Progenitor cell of endocrine pancreas (in vitro differentiated cells): ENCODE measurements around the gene PNPLA4. TPM values are rescaled to one million over a fixed set of nuclear protein-coding genes. Genes with fewer than 3 reads are reported as not detected.

ENCODE experiments used
- DNase-seq: peaks from one replicate; pipeline ENCODE4 v3.0.0; 2021; ENCODE audit warnings: low spot score; ENCODE audit not compliant: unreplicated experiment
- H3K27ac Mint-ChIP-seq: 2 replicates; pipeline ENCODE4 v1.8.0; 2021; ENCODE audit warnings: mild to moderate bottlenecking, moderate library complexity, mixed read lengths
- H3K27me3 Mint-ChIP-seq: 2 replicates; pipeline ENCODE4 v1.8.0; 2021; ENCODE audit warnings: mixed read lengths
- H3K36me3 Mint-ChIP-seq: 2 replicates; pipeline ENCODE4 v1.8.0; 2022; ENCODE audit warnings: mixed read lengths; ENCODE audit not compliant: insufficient read depth
- H3K4me1 Mint-ChIP-seq: 2 replicates; pipeline ENCODE4 v1.8.0; 2021; ENCODE audit warnings: low read depth, mixed read lengths
- H3K4me3 Mint-ChIP-seq: 2 replicates; pipeline ENCODE4 v1.8.0; 2021; ENCODE audit warnings: low read depth, mild to moderate bottlenecking, moderate library complexity, mixed read lengths
- H3K9me3 Mint-ChIP-seq: 2 replicates; pipeline ENCODE4 v1.8.0; 2021; ENCODE audit warnings: low read depth, mixed read lengths
- total RNA-seq: library from RNA; stranded (reverse); gene quantifications from 2 replicates; pipeline ENCODE4 v1.2.1, GENCODE V29; 2021
- TF ChIP-seq, protein P1 (sequence below): fragments of 200-600 bp; sonication (generic); IDR thresholded peaks from one replicate; pipeline ENCODE4 v1.5.0; 2021; ENCODE audit warnings: antibody characterized with exemption, mild to moderate bottlenecking; ENCODE audit not compliant: unreplicated experiment

The PNPLA4 gene
- total RNA-seq, 1 donor from 2014 or later, result 18.1 TPM

DNA sequence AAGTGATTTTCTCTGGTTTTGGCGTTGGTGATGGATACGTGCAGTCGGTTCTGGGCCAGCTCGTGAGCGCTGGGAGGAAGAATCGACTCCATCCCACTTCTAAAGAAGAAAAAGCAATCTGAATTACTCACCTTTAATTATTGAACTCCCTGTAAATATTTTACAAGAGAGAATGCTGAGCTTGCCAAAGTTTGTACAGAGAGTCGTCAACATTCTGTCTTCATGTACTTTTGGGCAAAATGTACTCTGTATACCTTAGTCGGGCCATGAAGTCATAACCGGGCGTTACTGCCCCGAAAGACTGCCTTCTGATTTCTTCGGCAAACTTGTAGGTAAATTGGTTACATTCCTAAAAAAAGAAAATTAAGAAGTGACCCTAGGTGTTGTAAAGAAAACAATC is 5.5 kb downstream of the PNPLA4 start:
- H3K27ac Mint-ChIP-seq, result no peak overlapping the region
- peaks cover 5% of the 10 kb centered on the region for H3K36me3 Mint-ChIP-seq
- no peaks in the 10 kb centered on the region for H3K27me3 Mint-ChIP-seq
- TF ChIP-seq, protein P1, sequence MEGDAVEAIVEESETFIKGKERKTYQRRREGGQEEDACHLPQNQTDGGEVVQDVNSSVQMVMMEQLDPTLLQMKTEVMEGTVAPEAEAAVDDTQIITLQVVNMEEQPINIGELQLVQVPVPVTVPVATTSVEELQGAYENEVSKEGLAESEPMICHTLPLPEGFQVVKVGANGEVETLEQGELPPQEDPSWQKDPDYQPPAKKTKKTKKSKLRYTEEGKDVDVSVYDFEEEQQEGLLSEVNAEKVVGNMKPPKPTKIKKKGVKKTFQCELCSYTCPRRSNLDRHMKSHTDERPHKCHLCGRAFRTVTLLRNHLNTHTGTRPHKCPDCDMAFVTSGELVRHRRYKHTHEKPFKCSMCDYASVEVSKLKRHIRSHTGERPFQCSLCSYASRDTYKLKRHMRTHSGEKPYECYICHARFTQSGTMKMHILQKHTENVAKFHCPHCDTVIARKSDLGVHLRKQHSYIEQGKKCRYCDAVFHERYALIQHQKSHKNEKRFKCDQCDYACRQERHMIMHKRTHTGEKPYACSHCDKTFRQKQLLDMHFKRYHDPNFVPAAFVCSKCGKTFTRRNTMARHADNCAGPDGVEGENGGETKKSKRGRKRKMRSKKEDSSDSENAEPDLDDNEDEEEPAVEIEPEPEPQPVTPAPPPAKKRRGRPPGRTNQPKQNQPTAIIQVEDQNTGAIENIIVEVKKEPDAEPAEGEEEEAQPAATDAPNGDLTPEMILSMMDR, result no peak
- H3K4me1 Mint-ChIP-seq, result peaks cover 4% of the 10 kb centered on the region
- no peak for DNase-seq
- no peak overlapping the region for H3K4me3 Mint-ChIP-seq
- H3K9me3 Mint-ChIP-seq, result no peaks in the 10 kb centered on the region

DNA sequence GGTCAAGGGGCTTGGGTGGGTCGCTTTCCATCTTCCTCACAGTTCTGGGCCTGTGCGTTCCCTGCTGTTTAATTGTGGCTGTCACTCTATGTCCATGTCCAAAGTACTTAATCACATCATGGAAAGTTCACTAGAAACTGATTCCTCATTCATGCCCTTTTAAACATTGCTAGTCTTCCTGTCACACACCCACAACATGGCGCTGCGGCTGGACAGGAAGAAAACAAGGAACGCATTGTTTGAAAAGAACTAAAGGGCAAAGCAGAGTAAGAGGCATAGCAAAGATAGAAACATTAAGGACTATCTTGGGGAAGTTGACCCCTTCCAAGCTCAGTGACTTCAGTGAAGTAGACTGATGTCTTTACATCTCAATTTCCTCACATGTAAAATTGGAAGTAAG is 18.4 kb downstream of the PNPLA4 start:
- H3K4me3 Mint-ChIP-seq, result no peak overlapping the region
- no peaks in the 10 kb centered on the region for H3K36me3 Mint-ChIP-seq
- TF ChIP-seq, protein P1, result no peak
- no peaks in the 10 kb centered on the region for H3K4me1 Mint-ChIP-seq
- no peak overlapping the region for H3K27ac Mint-ChIP-seq
- no peaks in the 10 kb centered on the region for H3K27me3 Mint-ChIP-seq
- no peak for DNase-seq
- H3K9me3 Mint-ChIP-seq, result no peaks in the 10 kb centered on the region

GRCh38 chrX:7904562-7904961 is 22.7 kb downstream of the PNPLA4 start:
- no peak for DNase-seq
- Mint-ChIP-seq H3K36me3 (peaks cover 11% of the 10 kb centered on the region), H3K4me3 (no peak overlapping the region), H3K27ac (no peak overlapping the region), H3K4me1 (no peaks in the 10 kb centered on the region), H3K9me3 (no peaks in the 10 kb centered on the region), H3K27me3 (no peaks in the 10 kb centered on the region)
- TF ChIP-seq, protein P1, result no peak

- TF ChIP-seq, protein P1, result no peak
- Mint-ChIP-seq H3K27ac (no peak overlapping the region), H3K4me1 (no peaks in the 10 kb centered on the region), H3K9me3 (no peaks in the 10 kb centered on the region), H3K36me3 (no peaks in the 10 kb centered on the region), H3K4me3 (no peak overlapping the region), H3K27me3 (no peaks in the 10 kb centered on the region)
- DNase-seq, result no peak
Measured at GRCh38 chrX:7891928-7892327, 35.3 kb downstream of the PNPLA4 start.

GRCh38 chrX:7889680-7890079 is 37.5 kb downstream of the PNPLA4 start:
- H3K9me3 Mint-ChIP-seq, result no peaks in the 10 kb centered on the region
- TF ChIP-seq, protein P1, result no peak
- no peak overlapping the region for H3K4me3 Mint-ChIP-seq
- no peaks in the 10 kb centered on the region for H3K4me1 Mint-ChIP-seq
- no peak overlapping the region for H3K27ac Mint-ChIP-seq
- DNase-seq, result no peak
- no peaks in the 10 kb centered on the region for H3K36me3 Mint-ChIP-seq
- no peaks in the 10 kb centered on the region for H3K27me3 Mint-ChIP-seq
